Panc1 (cell line): ENCODE measurements around the gene KCNH1. TPM values are rescaled to one million over a fixed set of nuclear protein-coding genes. Genes with fewer than 3 reads are reported as not detected.

Experiments used
- ATAC-seq: fragments of 200-7000 bp; cut with Tn5 transposase; 2 replicates; pipeline ENCODE4 v1.9.1; 2020; ENCODE audit warnings: mild to moderate bottlenecking, moderate library complexity
- BruUV-seq: library from RNA; stranded (reverse); fragments of 400-500 nt; replicated peaks from 2 replicates; lab custom pipeline; 2021; lab: Mats Ljungman, UMichigan
- CTCF ChIA-PET: fragments of 300-600 bp; sonication (Branson Sonifier 250); formaldehyde crosslinking; loops from one replicate; lab custom pipeline; 2022; ENCODE audit warnings: antibody characterized with exemption; lab: Charles Lee
- POLR2A ChIA-PET: fragments of 300-600 bp; sonication (Branson Sonifier 250); formaldehyde crosslinking; loops from one replicate; lab custom pipeline; 2022; ENCODE audit warnings: antibody characterized with exemption; lab: Charles Lee
- DNase-seq: peaks from one replicate; pipeline ENCODE4 v3.0.0-alpha.2; 2010; ENCODE audit warnings: low read depth, low spot score
- H3K27ac ChIP-seq: 2 replicates; pipeline ENCODE4 v1.5.1; 2011; ENCODE audit warnings: mild to moderate bottlenecking, low read length, inconsistent platforms
- H3K27me3 ChIP-seq: fragments of 200-500 bp; sonication (Bioruptor generic); 2 replicates; pipeline ENCODE4 v1.6.0; 2014; ENCODE audit warnings: low read length, inconsistent platforms; ENCODE audit not compliant: control insufficient read depth, insufficient read depth
- H3K36me3 ChIP-seq: fragments of 200-500 bp; sonication (Bioruptor generic); 2 replicates; pipeline ENCODE4 v1.5.1; 2014; ENCODE audit warnings: inconsistent platforms, mild to moderate bottlenecking, low read length, moderate library complexity; ENCODE audit not compliant: control insufficient read depth, insufficient read depth
- H3K4me1 ChIP-seq: 2 replicates; pipeline ENCODE4 v1.5.1; 2011; ENCODE audit warnings: inconsistent platforms, mild to moderate bottlenecking, low read length, moderate library complexity; ENCODE audit not compliant: control insufficient read depth, insufficient read depth
- H3K4me3 ChIP-seq, 2 experiments: 2 replicates each; pipeline ENCODE4 v1.5.1; 2011 to 2012; ENCODE audit warnings: low read depth in 2 of 2, low read length in 2 of 2, mild to moderate bottlenecking in 2 of 2, inconsistent platforms in 1 of 2, moderate library complexity in 1 of 2
- H3K9me3 ChIP-seq: fragments of 200-500 bp; sonication (Bioruptor generic); 2 replicates; pipeline ENCODE4 v1.5.1; 2014; ENCODE audit warnings: low read depth, mild to moderate bottlenecking, inconsistent platforms, low read length, moderate library complexity; ENCODE audit not compliant: control insufficient read depth, insufficient read depth
- CTCF ChIP-seq: fragments of 450-650 bp; IDR thresholded peaks from 2 replicates; pipeline ENCODE4 v1.5.1; 2017; ENCODE audit warnings: mild to moderate bottlenecking
- POLR2AphosphoS5 ChIP-seq: IDR thresholded peaks from 2 replicates; pipeline ENCODE4 v1.6.1; 2012; ENCODE audit warnings: mild to moderate bottlenecking, low read depth, low read length, moderate library complexity
- REST ChIP-seq, 2 experiments: IDR thresholded peaks; 2 replicates each; pipeline ENCODE4 v1.6.1; 2011 to 2012; ENCODE audit warnings: low read depth in 2 of 2, control low read depth in 1 of 2, low read length in 1 of 2, mild to moderate bottlenecking in 1 of 2, moderate library complexity in 1 of 2; ENCODE audit not compliant: insufficient read depth in 1 of 2
- SIN3A ChIP-seq: IDR thresholded peaks from 2 replicates; pipeline ENCODE4 v1.6.1; 2012; ENCODE audit warnings: low read depth, mild to moderate bottlenecking, low read length, moderate library complexity, borderline replicate concordance; ENCODE audit not compliant: insufficient read depth
- TCF7L2 ChIP-seq: IDR thresholded peaks from 2 replicates; pipeline ENCODE4 v1.6.1; 2011; ENCODE audit warnings: mild to moderate bottlenecking, low read depth, low read length, inconsistent platforms
- in situ Hi-C: cut with HindIII; loops from 2 replicates; pipeline ENCODE4 v1.10.0; 2016; ENCODE audit warnings: low sequenced_read_pairs, low pct_unique_long_range_greater_than_20kb
- intact Hi-C: fragments of 100-400 bp; cut with micrococcal nuclease; formaldehyde crosslinking; loops from one replicate; pipeline ENCODE4 v1.10.0; 2022; ENCODE audit not compliant: unreplicated experiment
- total RNA-seq: library from RNA; stranded (reverse); gene quantifications from one replicate; pipeline ENCODE4 v1.2.1, GENCODE V29; 2021; ENCODE audit not compliant: unreplicated experiment

Gene KCNH1
- total RNA-seq, 1 experiment from 2014 or later: not detected

GRCh38 chr1:210937846-210938245 is 196.1 kb downstream of the KCNH1 start:
- DNase-seq (no peak), ATAC-seq (no peak)
- Histone ChIP-seq H3K27me3 (no peaks in the 10 kb centered on the region), H3K4me1 (no peaks in the 10 kb centered on the region), H3K36me3 (no peaks in the 10 kb centered on the region), H3K9me3 (no peaks in the 10 kb centered on the region), H3K27ac (no peak overlapping the region), H3K4me3 (no peak overlapping the region)
- ChIA-PET CTCF (no interaction called here), POLR2A (no interaction called here)
- TF ChIP-seq CTCF: no peak
- TF ChIP-seq POLR2AphosphoS5: no peak
- TF ChIP-seq SIN3A: no peak
- no peak for TF ChIP-seq TCF7L2
- TF ChIP-seq REST (IDR thresholded peaks at IDR 0.05; ENCODE audit: insufficient read depth in 1 of 2, low read depth in 2 of 2, low read length in 1 of 2): no peak
- intact Hi-C loops: no loop called here
- in situ Hi-C loops: no loop called here
- BruUV-seq: no TSS peak

GRCh38 chr1:210935905-210936304 is 198.0 kb downstream of the KCNH1 start:
- no peaks in the 10 kb centered on the region for H3K9me3 ChIP-seq
- ChIA-PET CTCF (no interaction called here), POLR2A (no interaction called here)
- no TSS peak for BruUV-seq
- TF ChIP-seq CTCF: no peak
- TF ChIP-seq TCF7L2: no peak
- TF ChIP-seq POLR2AphosphoS5: no peak
- no peak for TF ChIP-seq REST (IDR thresholded peaks at IDR 0.05; ENCODE audit: insufficient read depth in 1 of 2, low read depth in 2 of 2, low read length in 1 of 2)
- no peak for TF ChIP-seq SIN3A
- DNase-seq: no peak
- no peaks in the 10 kb centered on the region for H3K27me3 ChIP-seq
- no peaks in the 10 kb centered on the region for H3K4me1 ChIP-seq
- intact Hi-C loops: no loop called here
- no peak overlapping the region for H3K4me3 ChIP-seq
- in situ Hi-C loops: no loop called here
- H3K27ac ChIP-seq: no peak overlapping the region
- H3K36me3 ChIP-seq: no peaks in the 10 kb centered on the region
- ATAC-seq: no peak
